ENCODE data around the gene DOCK11. TPM values are rescaled to one million over a fixed set of nuclear protein-coding genes. Genes with fewer than 3 reads are reported as not detected.

Gene DOCK11
- total and polyA plus RNA-seq, 2 donors (not counting 3 experiments of a cell fraction or from before 2014, with no cell fraction given), result 0.37 to 0.86 TPM

GRCh38 chrX:118459494-118459893 lies 36.1 kb upstream of the DOCK11 start:
- BruUV-seq (replicated peaks), result no TSS peak
- no peaks in the 10 kb centered on the region for H4K20me1 ChIP-seq (replicated peaks; ENCODE audit: control insufficient read depth, extremely low read depth, insufficient read depth, low read length)
- TF ChIP-seq CTCF (IDR thresholded peaks at IDR 0.05; ENCODE audit: extremely low read depth in 1 of 2, insufficient read depth in 1 of 2, low read depth in 1 of 2, low read length in 2 of 2) (peak in 1 of 2 donors; percentile 29), MAX (IDR thresholded peaks at IDR 0.05; ENCODE audit: insufficient read depth, insufficient read length) (no peak)
- no peak overlapping the region for H3K4me3 ChIP-seq (replicated peaks in 1 of 3; ENCODE audit: insufficient read depth in 1 of 3, low read depth in 1 of 3, low read length in 3 of 3)
- dilution Hi-C loops (cut with MboI; ENCODE audit: extremely low pct_ligation_motif_present, low sequenced_read_pairs) (no loop called here), intact Hi-C loops (cut with micrococcal nuclease) (loop anchor here (1.0 to 10.0 kb wide), 2 partner anchors 142 to 345 kb away; no protein-coding TSS in a partner anchor)
- H3K9me3 ChIP-seq (replicated peaks; ENCODE audit: control insufficient read depth, insufficient read depth, low read length), result no peaks in the 10 kb centered on the region
- H3K27ac ChIP-seq (ENCODE audit: insufficient read depth, low read depth, low read length), result no peak overlapping the region
- no peak overlapping the region for H3K9ac ChIP-seq (replicated peaks; ENCODE audit: extremely low read depth, insufficient read depth, low read length)
- no peaks in the 10 kb centered on the region for H3K36me3 ChIP-seq (ENCODE audit: control insufficient read depth in 2 of 2, extremely low read depth in 1 of 2, insufficient read depth in 2 of 2, low read length in 2 of 2)
- H3K4me2 ChIP-seq (ENCODE audit: insufficient read depth, low read length), result no peak overlapping the region
- H2AFZ ChIP-seq (ENCODE audit: low read depth, low read length), result no peak overlapping the region
- DNase-seq (ENCODE audit: low read depth, low spot score), result peak; percentile 12
- no peaks in the 10 kb centered on the region for H3K4me1 ChIP-seq (ENCODE audit: control insufficient read depth, extremely low read depth, insufficient read depth, low read length)
- no peaks in the 10 kb centered on the region for H3K27me3 ChIP-seq (ENCODE audit: control insufficient read depth in 2 of 2, insufficient read depth in 2 of 2, low read length in 2 of 2)
- H3K79me2 ChIP-seq (ENCODE audit: control insufficient read depth, insufficient read depth, low read length), result no peaks in the 10 kb centered on the region
- no peaks in the 10 kb centered on the region for H3K9me1 ChIP-seq (replicated peaks; ENCODE audit: control insufficient read depth, extremely low read depth, insufficient read depth, low read length)
- ChIA-PET CTCF (interaction anchor here (0.7 to 4.2 kb wide), 7 partner anchors 8 to 348 kb away, joined by 3 to 72 read pairs (median 6); no protein-coding TSS in a partner anchor), POLR2A (no interaction called here)
- FAIRE-seq, result no peak

GRCh38 chrX:118464501-118464900 lies 31.1 kb upstream of the DOCK11 start:
- ChIA-PET CTCF (no interaction called here), POLR2A (no interaction called here)
- Histone ChIP-seq H2AFZ (ENCODE audit: low read depth, low read length) (no peak overlapping the region), H3K4me3 (replicated peaks in 1 of 3; ENCODE audit: insufficient read depth in 1 of 3, low read depth in 1 of 3, low read length in 3 of 3) (no peak overlapping the region), H3K9ac (replicated peaks; ENCODE audit: extremely low read depth, insufficient read depth, low read length) (no peak overlapping the region), H3K4me1 (ENCODE audit: control insufficient read depth, extremely low read depth, insufficient read depth, low read length) (no peaks in the 10 kb centered on the region), H3K79me2 (ENCODE audit: control insufficient read depth, insufficient read depth, low read length) (no peaks in the 10 kb centered on the region), H4K20me1 (replicated peaks; ENCODE audit: control insufficient read depth, extremely low read depth, insufficient read depth, low read length) (no peaks in the 10 kb centered on the region), H3K36me3 (ENCODE audit: control insufficient read depth in 2 of 2, extremely low read depth in 1 of 2, insufficient read depth in 2 of 2, low read length in 2 of 2) (no peaks in the 10 kb centered on the region), H3K4me2 (ENCODE audit: insufficient read depth, low read length) (no peak overlapping the region), H3K9me1 (replicated peaks; ENCODE audit: control insufficient read depth, extremely low read depth, insufficient read depth, low read length) (no peaks in the 10 kb centered on the region), H3K27me3 (ENCODE audit: control insufficient read depth in 2 of 2, insufficient read depth in 2 of 2, low read length in 2 of 2) (no peaks in the 10 kb centered on the region), H3K9me3 (replicated peaks; ENCODE audit: control insufficient read depth, insufficient read depth, low read length) (no peaks in the 10 kb centered on the region), H3K27ac (ENCODE audit: insufficient read depth, low read depth, low read length) (no peak overlapping the region)
- intact Hi-C loops (cut with micrococcal nuclease), result no loop called here
- FAIRE-seq (no peak), DNase-seq (ENCODE audit: low read depth, low spot score) (no peak)
- BruUV-seq (replicated peaks), result no TSS peak
- dilution Hi-C loops (cut with MboI; ENCODE audit: extremely low pct_ligation_motif_present, low sequenced_read_pairs), result no loop called here
- no peak for TF ChIP-seq POLR2AphosphoS5 (IDR thresholded peaks at IDR 0.05; ENCODE audit: insufficient read depth, low read depth, low read length)
- no peak for TF ChIP-seq POLR2A (IDR thresholded peaks at IDR 0.05; ENCODE audit: low read depth, low read length)
- TF ChIP-seq FOS (IDR thresholded peaks at IDR 0.05; ENCODE audit: borderline replicate concordance, insufficient read depth, low read length), result no peak
- no peak for TF ChIP-seq CTCF (IDR thresholded peaks at IDR 0.05; ENCODE audit: extremely low read depth in 1 of 2, insufficient read depth in 1 of 2, low read depth in 1 of 2, low read length in 2 of 2)
- no peak for TF ChIP-seq GATA2 (IDR thresholded peaks at IDR 0.05; ENCODE audit: insufficient read depth, insufficient read length, low read depth, low read length)
- TF ChIP-seq MYC (IDR thresholded peaks at IDR 0.05; ENCODE audit: low read depth, low read length), result no peak
- no peak for TF ChIP-seq MAX (IDR thresholded peaks at IDR 0.05; ENCODE audit: insufficient read depth, insufficient read length)
- no peak for TF ChIP-seq JUN (IDR thresholded peaks at IDR 0.05; ENCODE audit: borderline replicate concordance, insufficient read depth, insufficient read length, low read depth)
- TF ChIP-seq EZH2 (IDR thresholded peaks at IDR 0.05; ENCODE audit: borderline replicate concordance, low read depth, low read length, severe bottlenecking), result no peak
